Measurements from ENCODE around the gene NKD2. TPM values are rescaled to one million over a fixed set of nuclear protein-coding genes. Genes with fewer than 3 reads are reported as not detected.
A peak's percentile ranks its signal among the peaks of the same experiment; 100 is the strongest.

The NKD2 gene, protein sequence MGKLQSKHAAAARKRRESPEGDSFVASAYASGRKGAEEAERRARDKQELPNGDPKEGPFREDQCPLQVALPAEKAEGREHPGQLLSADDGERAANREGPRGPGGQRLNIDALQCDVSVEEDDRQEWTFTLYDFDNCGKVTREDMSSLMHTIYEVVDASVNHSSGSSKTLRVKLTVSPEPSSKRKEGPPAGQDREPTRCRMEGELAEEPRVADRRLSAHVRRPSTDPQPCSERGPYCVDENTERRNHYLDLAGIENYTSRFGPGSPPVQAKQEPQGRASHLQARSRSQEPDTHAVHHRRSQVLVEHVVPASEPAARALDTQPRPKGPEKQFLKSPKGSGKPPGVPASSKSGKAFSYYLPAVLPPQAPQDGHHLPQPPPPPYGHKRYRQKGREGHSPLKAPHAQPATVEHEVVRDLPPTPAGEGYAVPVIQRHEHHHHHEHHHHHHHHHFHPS
- total RNA-seq (10 to 100 TPM in 1 of 5 donors, 1 to 10 TPM in 2, not detected in 2; 1.8 to 13.6 (median 4.4) TPM), polyA plus RNA-seq (10 to 100 TPM in 2 of 3 donors, 1 to 10 TPM in 1; 5.3 to 12.8 (median 10.5) TPM)
- long read RNA-seq, donor 1, partial matches to known transcripts = 0 of 1 reads
- long read RNA-seq, donor 1, other reads (novel, unspliced or antisense) = 0 of 1 reads
- long read RNA-seq, donor 2 = 0 reads
- long read RNA-seq, donor 3 = 0 reads
- long read RNA-seq, donor 4, partial matches to known transcripts = 0 of 1 reads
- long read RNA-seq, donor 4, other reads (novel, unspliced or antisense) = 0 of 1 reads
- long read RNA-seq, donor 5 = 0 reads
- long read RNA-seq, donor 6, partial matches to known transcripts = 0 of 3 reads
- long read RNA-seq, donor 6, other reads (novel, unspliced or antisense) = 0 of 3 reads
- long read RNA-seq, donor 7 = 0 reads
- long read RNA-seq, donor 8, partial matches to known transcripts = 0 of 3 reads
- long read RNA-seq, donor 8, other reads (novel, unspliced or antisense) = 0 of 3 reads
- long read RNA-seq, donor 9 = 0 reads
- long read RNA-seq, donor 10 = 0 reads

DNA sequence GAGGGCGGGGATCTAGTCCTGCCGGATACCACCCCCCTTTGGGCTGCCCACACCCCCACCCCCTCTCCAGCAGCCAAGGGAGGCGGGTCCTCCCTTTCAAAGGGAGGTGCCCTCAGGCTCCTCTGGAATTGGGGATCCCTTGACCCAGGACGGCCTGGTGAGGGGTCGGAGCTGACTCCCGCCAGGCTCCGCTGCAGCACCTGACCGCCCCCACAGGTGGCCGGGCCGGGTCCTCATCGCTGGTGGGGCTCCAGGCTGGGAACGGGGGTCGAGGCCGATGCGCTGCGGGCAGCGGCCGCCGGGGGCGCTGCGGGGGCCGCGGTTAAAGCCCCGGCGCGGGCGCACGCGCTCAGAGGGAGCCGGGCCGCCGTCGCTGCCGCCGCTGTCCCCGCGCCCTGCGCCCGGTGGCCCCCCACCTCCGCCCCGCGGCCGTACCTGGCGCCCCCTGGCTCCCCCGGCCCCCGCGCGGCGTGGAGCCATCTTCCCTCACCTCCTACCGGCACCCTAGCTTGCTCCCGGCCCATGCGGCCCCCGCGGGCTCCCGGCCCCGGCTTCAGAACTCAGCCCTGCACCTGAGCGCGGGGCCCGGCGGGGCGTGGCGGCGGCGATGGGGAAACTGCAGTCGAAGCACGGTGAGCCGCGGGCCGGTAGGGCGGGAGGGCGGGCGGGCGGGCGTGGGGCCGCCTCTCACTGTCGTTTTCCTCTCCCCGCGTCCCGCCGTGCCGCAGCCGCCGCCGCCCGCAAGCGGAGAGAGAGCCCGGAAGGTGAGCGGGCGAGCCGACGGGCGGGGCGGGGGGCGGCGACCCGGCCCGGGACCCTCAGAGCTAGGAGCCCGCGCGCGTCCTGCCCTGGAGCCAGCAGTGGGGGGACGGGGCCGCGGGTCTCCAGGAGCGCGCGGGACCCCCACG is at the start of gene NKD2:
NKD2 (plus strand) TSS at position 352 of the 908 bp plus-strand sequence; CDS start at position 608, 256 bp downstream.
- no peaks in the 10 kb centered on the region for H3K36me3 ChIP-seq

GRCh38 chr5:959581-960531 is 48.7 kb upstream of the NKD2 start:
- Histone ChIP-seq H3K9me3 (no peaks in the 10 kb centered on the region), H3K4me3 (no peak overlapping the region), H3K27me3 (peaks cover 0 to 60% (median 3%) of the 10 kb centered on the region in 3 donors), H3K4me1 (peaks cover 24 to 56% (median 52%) of the 10 kb centered on the region in 4 donors), H3K27ac (peak overlapping the region in 2 of 5 donors; percentile 70 to 82), H3K36me3 (no peaks in the 10 kb centered on the region)
- TF ChIP-seq POLR2A (IDR thresholded peaks at IDR 0.05) (no peak), POLR2AphosphoS5 (IDR thresholded peaks at IDR 0.05) (no peak), CTCF (IDR thresholded peaks at IDR 0.05) (no peak), EP300 (IDR thresholded peaks at IDR 0.05) (no peak)
- 74 to 86% (median 81%) methylated on average over 40 to 47 of the region's 47 CpGs for WGBS, 5 donors
- intact Hi-C loops (cut with DNase I; ENCODE audit: low total_unique reads) = no loop called here
- no peak for DNase-seq

More for the DNA sequence above, at the start of gene NKD2:
- Histone ChIP-seq H3K9me3 (no peaks in the 10 kb centered on the region), H3K27me3 (peaks cover 0 to 94% (median 41%) of the 10 kb centered on the region in 3 donors), H3K27ac (peak within 1 kb of the TSS in 1 of 5 donors; percentile 34), H3K4me1 (peaks cover 25 to 58% (median 56%) of the 10 kb centered on the region in 4 donors), H3K4me3 (peak within 1 kb of the TSS; percentile 47 to 67 (median 52))
- intact Hi-C loops (cut with DNase I; ENCODE audit: low total_unique reads) = no loop called here
- WGBS, 5 donors = 0 to 4% (median 2%) methylated on average over 6 to 108 of the region's 108 CpGs
- DNase-seq = peak; percentile 31 to 79
- TF ChIP-seq EP300 (IDR thresholded peaks at IDR 0.05) (no peak), CTCF (IDR thresholded peaks at IDR 0.05) (peak in 3 of 7 experiments; percentile 43 to 85 (median 70))

DNA sequence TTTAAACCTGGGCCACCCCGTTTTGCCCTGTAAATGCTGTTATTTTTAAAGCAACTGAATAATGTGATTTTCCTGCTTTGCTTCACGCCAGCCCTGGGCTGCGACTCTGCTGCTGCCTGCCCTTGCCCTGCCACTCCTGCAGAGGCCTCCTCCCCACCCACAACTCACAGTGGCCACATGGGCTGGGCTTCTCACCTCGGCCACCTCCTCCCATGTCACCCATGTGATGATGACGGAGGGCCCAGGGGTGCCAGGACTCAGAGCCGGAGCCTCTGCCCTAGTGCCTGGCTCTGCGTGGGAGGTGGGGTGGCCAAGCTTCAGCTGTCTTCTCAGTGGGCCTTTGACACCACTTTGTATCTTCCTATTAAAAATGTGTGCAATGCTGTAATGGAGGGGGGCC is 48.1 kb upstream of the NKD2 start:
- peaks cover 24 to 56% (median 53%) of the 10 kb centered on the region in 4 donors for H3K4me1 ChIP-seq
- no peaks in the 10 kb centered on the region for H3K36me3 ChIP-seq
- no peak overlapping the region for H3K4me3 ChIP-seq
- H3K27me3 ChIP-seq = peaks cover 0 to 64% (median 3%) of the 10 kb centered on the region in 3 donors
- DNase-seq = no peak
- H3K27ac ChIP-seq = peak overlapping the region in 1 of 5 donors; percentile 27
- 58 to 72% (median 62%) methylated on average over 7 of the region's 7 CpGs for WGBS, 5 donors
- no peaks in the 10 kb centered on the region for H3K9me3 ChIP-seq
- TF ChIP-seq POLR2A (IDR thresholded peaks at IDR 0.05) (no peak), POLR2AphosphoS5 (IDR thresholded peaks at IDR 0.05) (no peak), CTCF (IDR thresholded peaks at IDR 0.05) (no peak), EP300 (IDR thresholded peaks at IDR 0.05) (no peak)
- intact Hi-C loops (cut with DNase I; ENCODE audit: low total_unique reads) = no loop called here
